Lung (tissue), 12 donors: Measurements from ENCODE around the gene CCDC92B. TPM values are rescaled to one million over a fixed set of nuclear protein-coding genes. Genes with fewer than 3 reads are reported as not detected.

Source experiments
- ATAC-seq: fragments of 200-7000 bp; cut with Tn5 transposase; one replicate; pipeline ENCODE4 v1.9.1; 2020; ENCODE audit warnings: moderate number of reproducible peaks; ENCODE audit not compliant: insufficient read depth, low FRiP score
- DNase-seq, 3 donors: peaks; one replicate each; pipeline ENCODE4 v3.0.0-alpha.2; 2013 to 2017
- H3K27ac ChIP-seq, 2 donors: one replicate each; pipeline ENCODE4 v1.5.1; 2013; ENCODE audit warnings: mild to moderate bottlenecking in 2 of 2, moderate library complexity in 2 of 2, control low read depth in 1 of 2, inconsistent platforms in 1 of 2, low read depth in 1 of 2, low read length in 1 of 2
- H3K27me3 ChIP-seq, 3 donors: one replicate each; pipeline ENCODE4 v1.5.1; 2013; ENCODE audit warnings: low read length in 2 of 3; ENCODE audit not compliant: control insufficient read depth in 3 of 3, insufficient read depth in 3 of 3
- H3K36me3 ChIP-seq, 4 donors: one replicate each; pipeline ENCODE4 v1.5.1; 2013; ENCODE audit warnings: low read length in 4 of 4, mild to moderate bottlenecking in 1 of 4, moderate library complexity in 1 of 4; ENCODE audit not compliant: control insufficient read depth in 4 of 4, insufficient read depth in 4 of 4
- H3K4me1 ChIP-seq, 5 donors: one replicate each; pipeline ENCODE4 v1.5.1; 2013; ENCODE audit warnings: low read length in 5 of 5, mild to moderate bottlenecking in 2 of 5, moderate library complexity in 1 of 5; ENCODE audit not compliant: control insufficient read depth in 5 of 5, insufficient read depth in 5 of 5
- H3K4me3 ChIP-seq: one replicate; pipeline ENCODE4 v1.5.1; 2013; ENCODE audit warnings: mild to moderate bottlenecking, control low read depth, moderate library complexity
- H3K9ac ChIP-seq, 2 donors: one replicate each; pipeline ENCODE4 v1.5.1; 2013; ENCODE audit warnings: low read length in 2 of 2, control low read depth in 1 of 2; ENCODE audit not compliant: insufficient read depth in 1 of 2
- H3K9me3 ChIP-seq, 4 donors: one replicate each; pipeline ENCODE4 v1.5.1; 2013; ENCODE audit warnings: low read length in 3 of 4, mild to moderate bottlenecking in 1 of 4, moderate library complexity in 1 of 4; ENCODE audit not compliant: control insufficient read depth in 4 of 4, insufficient read depth in 3 of 4
- WGBS, 2 donors: extraction: QIAGEN DNeasy Blood & Tissue Kit; methylation state at CpG; one replicate each; pipeline ENCODE4 v1.1.7; 2013; 5-methylcytosine and 5-hydroxymethylcytosine counted together
- polyA plus RNA-seq, 2 donors: library from polyadenylated mRNA; stranded (reverse); fragments of 200-250 nt; gene quantifications; one replicate each; pipeline ENCODE4 v1.2.1, GENCODE V29; 2013
- total RNA-seq, 2 donors: library from RNA; depleted of rRNA in 1 of 2; stranded (reverse); fragments of >200 nt in 1 of 2; gene quantifications; one replicate each; pipeline ENCODE4 v1.2.1, GENCODE V29; 2014 to 2021
- TF ChIP-seq, protein P1 (sequence below): IDR thresholded peaks from 2 replicates; pipeline ENCODE4 v1.5.1; 2012; ENCODE audit warnings: mild to moderate bottlenecking; ENCODE audit errors: control extremely low read depth, extremely low read depth
- donor health status: control.
- donor health status: control.
- donor health status: Bipolar disorder and iron deficiency.
- donor health status: healthy.
- donor health status: DM: yes; HTN: yes; CAD: no.

Gene CCDC92B
- total and polyA plus RNA-seq, 4 donors = 0.03 to 0.89 (median 0.08) TPM

DNA sequence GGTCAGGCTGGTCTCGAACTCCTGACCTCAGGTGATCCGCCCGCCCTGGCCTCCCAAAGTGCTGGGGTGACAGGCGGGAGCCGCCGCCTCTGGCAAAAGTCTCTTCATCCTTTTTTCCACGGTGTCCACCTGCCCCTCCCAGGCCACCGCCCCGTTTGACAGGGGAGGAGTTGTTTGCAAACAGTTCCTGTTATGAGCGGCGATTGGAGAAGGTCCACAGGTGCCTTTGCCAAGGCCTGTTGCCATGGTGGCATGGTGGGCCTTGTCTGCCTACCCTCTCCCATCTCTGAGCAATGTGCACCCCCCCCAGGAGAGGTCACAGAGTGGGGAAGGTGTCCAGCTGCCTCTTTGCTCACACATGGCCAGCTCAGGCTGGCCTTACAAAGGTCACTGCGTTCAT, 30.8 kb upstream of the CCDC92B start:
- TF ChIP-seq, protein P1, sequence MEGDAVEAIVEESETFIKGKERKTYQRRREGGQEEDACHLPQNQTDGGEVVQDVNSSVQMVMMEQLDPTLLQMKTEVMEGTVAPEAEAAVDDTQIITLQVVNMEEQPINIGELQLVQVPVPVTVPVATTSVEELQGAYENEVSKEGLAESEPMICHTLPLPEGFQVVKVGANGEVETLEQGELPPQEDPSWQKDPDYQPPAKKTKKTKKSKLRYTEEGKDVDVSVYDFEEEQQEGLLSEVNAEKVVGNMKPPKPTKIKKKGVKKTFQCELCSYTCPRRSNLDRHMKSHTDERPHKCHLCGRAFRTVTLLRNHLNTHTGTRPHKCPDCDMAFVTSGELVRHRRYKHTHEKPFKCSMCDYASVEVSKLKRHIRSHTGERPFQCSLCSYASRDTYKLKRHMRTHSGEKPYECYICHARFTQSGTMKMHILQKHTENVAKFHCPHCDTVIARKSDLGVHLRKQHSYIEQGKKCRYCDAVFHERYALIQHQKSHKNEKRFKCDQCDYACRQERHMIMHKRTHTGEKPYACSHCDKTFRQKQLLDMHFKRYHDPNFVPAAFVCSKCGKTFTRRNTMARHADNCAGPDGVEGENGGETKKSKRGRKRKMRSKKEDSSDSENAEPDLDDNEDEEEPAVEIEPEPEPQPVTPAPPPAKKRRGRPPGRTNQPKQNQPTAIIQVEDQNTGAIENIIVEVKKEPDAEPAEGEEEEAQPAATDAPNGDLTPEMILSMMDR = no peak
- Histone ChIP-seq H3K4me3 (no peak overlapping the region), H3K27me3 (peaks cover 14 to 17% (median 15%) of the 10 kb centered on the region in 3 donors), H3K9ac (no peak overlapping the region), H3K9me3 (peaks cover 0 to 7% (median 1%) of the 10 kb centered on the region in 4 donors), H3K27ac (no peak overlapping the region), H3K36me3 (no peaks in the 10 kb centered on the region), H3K4me1 (no peaks in the 10 kb centered on the region)
- ATAC-seq = no peak
- 86 to 87% methylated on average over 12 of the region's 12 CpGs for WGBS, 2 donors
- no peak for DNase-seq

DNA sequence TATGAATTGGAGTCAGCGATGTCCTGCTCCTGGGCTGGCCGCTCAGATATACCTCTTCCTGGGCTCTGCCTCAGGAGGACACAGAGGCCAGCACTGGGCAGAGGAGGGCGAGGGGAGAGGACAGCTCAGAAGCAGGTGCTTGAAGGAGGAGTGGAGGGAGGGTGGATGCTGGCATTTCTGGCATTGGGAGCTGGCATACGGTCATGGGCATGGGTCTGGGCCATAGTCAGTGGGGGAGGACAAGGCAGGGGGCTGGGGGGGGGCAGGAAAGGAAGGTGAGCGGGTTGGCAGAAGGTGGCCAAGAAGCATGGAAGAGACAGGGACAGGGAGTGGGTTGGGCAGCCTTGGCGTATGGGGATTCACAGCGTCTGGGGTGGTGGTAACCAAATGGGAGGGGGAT, 30.1 kb upstream of the CCDC92B start:
- H3K4me1 ChIP-seq = no peaks in the 10 kb centered on the region
- TF ChIP-seq, protein P1 = no peak
- peaks cover 14 to 20% (median 17%) of the 10 kb centered on the region in 3 donors for H3K27me3 ChIP-seq
- peaks cover 0 to 7% (median 1%) of the 10 kb centered on the region in 4 donors for H3K9me3 ChIP-seq
- no peaks in the 10 kb centered on the region for H3K36me3 ChIP-seq
- DNase-seq = no peak
- ATAC-seq = no peak
- no peak overlapping the region for H3K4me3 ChIP-seq
- no peak overlapping the region for H3K27ac ChIP-seq
- WGBS, 2 donors = 70 to 77% methylated on average over 7 of the region's 7 CpGs
- H3K9ac ChIP-seq = no peak overlapping the region

DNA sequence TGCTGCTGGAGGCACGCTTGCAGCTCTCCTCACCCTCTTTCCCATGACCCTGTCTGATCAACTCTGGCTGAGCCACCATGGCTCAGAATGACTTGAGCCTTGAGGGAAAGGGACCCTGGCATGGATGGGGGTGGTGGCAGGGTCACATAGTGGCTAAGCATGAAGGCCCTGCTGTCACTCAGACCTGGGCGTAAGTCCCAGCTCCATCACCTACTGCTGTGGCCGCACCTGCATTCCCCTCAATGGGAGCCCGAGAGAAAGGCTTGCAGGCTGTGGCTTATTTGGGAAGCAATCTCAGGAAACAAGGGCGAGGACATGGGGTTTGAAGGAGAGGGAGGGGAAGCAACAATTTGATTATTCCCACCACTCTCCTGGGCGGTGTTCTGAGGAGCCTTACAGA, 29.0 kb upstream of the CCDC92B start:
- TF ChIP-seq, protein P1 = no peak
- Histone ChIP-seq H3K4me3 (no peak overlapping the region), H3K36me3 (no peaks in the 10 kb centered on the region), H3K4me1 (no peaks in the 10 kb centered on the region), H3K27me3 (peaks cover 14 to 20% (median 17%) of the 10 kb centered on the region in 3 donors), H3K9me3 (peaks cover 0 to 4% (median 0%) of the 10 kb centered on the region in 4 donors), H3K9ac (no peak overlapping the region), H3K27ac (no peak overlapping the region)
- ATAC-seq = no peak
- 59 to 79% methylated on average over 6 of the region's 6 CpGs for WGBS, 2 donors
- no peak for DNase-seq
